WERI-Rb-1 (cell line): ENCODE data around the gene TGOLN2.
A peak's percentile ranks its signal among the peaks of the same experiment; 100 is the strongest.
"Not testable (repeated sequence)": the region's sequence is repeated elsewhere in the genome, so short reads cannot be mapped to it uniquely, and the experiment has no call there.

ENCODE experiments used
- DNase-seq: peaks from one replicate; pipeline ENCODE4 v3.0.0-alpha.2; 2020
- H3K27ac ChIP-seq: fragments of 250-450 bp; sonication (Bioruptor Pico); 2 replicates; pipeline ENCODE4 v1.5.1; 2020; ENCODE audit warnings: mild to moderate bottlenecking, moderate library complexity
- H3K27me3 ChIP-seq: fragments of 250-450 bp; sonication (Bioruptor Pico); 2 replicates; pipeline ENCODE4 v1.5.1; 2021; ENCODE audit warnings: mild to moderate bottlenecking, low read depth, moderate library complexity; ENCODE audit not compliant: insufficient read depth, severe bottlenecking
- H3K36me3 ChIP-seq: fragments of 250-450 bp; sonication (Bioruptor Pico); 2 replicates; pipeline ENCODE4 v1.5.1; 2020; ENCODE audit warnings: mild to moderate bottlenecking, moderate library complexity
- H3K4me3 ChIP-seq: 2 replicates; pipeline ENCODE4 v1.5.1; 2011; ENCODE audit warnings: low read depth, mild to moderate bottlenecking, control low read depth, low read length
- H3K9me3 ChIP-seq: fragments of 250-450 bp; sonication (Bioruptor Pico); 2 replicates; pipeline ENCODE4 v1.5.1; 2021; ENCODE audit warnings: mild to moderate bottlenecking, moderate library complexity; ENCODE audit not compliant: severe bottlenecking
- CTCF ChIP-seq: IDR thresholded peaks from 2 replicates; pipeline ENCODE4 v1.5.1; 2011; ENCODE audit warnings: low read depth, mild to moderate bottlenecking, control low read depth, inconsistent platforms, low read length

TGOLN2 gene

GRCh38 chr2:85355073-85355410 is 27.3 kb upstream of the TGOLN2 start:
- H3K27ac ChIP-seq: peak overlapping the region; percentile 78; the same call in 1 of the 2 replicates
- H3K27me3 ChIP-seq: no peaks in the 10 kb centered on the region
- TF ChIP-seq CTCF: no peak
- H3K36me3 ChIP-seq: peaks cover 31% of the 10 kb centered on the region
- no peak for DNase-seq
- H3K9me3 ChIP-seq: no peaks in the 10 kb centered on the region
- H3K4me3 ChIP-seq: peak overlapping the region; percentile 93

GRCh38 chr2:85354286-85355072 is 26.7 kb upstream of the TGOLN2 start, which contains the start of the genes ELMOD3 and RETSAT:
ELMOD3 (plus strand) TSS chr2:85354769; CDS start chr2:85357199, 2,430 bp downstream.
RETSAT (minus strand) TSS chr2:85354528; CDS start chr2:85354507, 21 bp downstream.
- peak; percentile 99 for DNase-seq
- H3K4me3 ChIP-seq: peak within 1 kb of the TSS; percentile 93
- peak within 1 kb of the TSS; percentile 78 for H3K27ac ChIP-seq
- no peak for TF ChIP-seq CTCF
- H3K27me3 ChIP-seq: no peaks in the 10 kb centered on the region
- no peaks in the 10 kb centered on the region for H3K9me3 ChIP-seq
- peaks cover 37% of the 10 kb centered on the region for H3K36me3 ChIP-seq

- no peaks in the 10 kb centered on the region for H3K9me3 ChIP-seq
- H3K27ac ChIP-seq: peak overlapping the region; percentile 52
- H3K4me3 ChIP-seq: peak overlapping the region; percentile 93
- TF ChIP-seq CTCF: no peak
- peaks cover 38% of the 10 kb centered on the region for H3K36me3 ChIP-seq
- H3K27me3 ChIP-seq: no peaks in the 10 kb centered on the region
- DNase-seq: peak; percentile 16
These were observed 26.1 kb upstream of the TGOLN2 start for GRCh38 chr2:85353876-85354285.

- H3K4me3 ChIP-seq: no peak overlapping the region
- no peak for DNase-seq
These were observed 19.8 kb upstream of the TGOLN2 start for GRCh38 chr2:85347599-85347998.

GRCh38 chr2:85344356-85344954 is 16.7 kb upstream of the TGOLN2 start:
- Histone ChIP-seq H3K9me3 (no peaks in the 10 kb centered on the region), H3K27ac (no peak overlapping the region), H3K4me3 (no peak overlapping the region), H3K36me3 (peaks cover 20% of the 10 kb centered on the region), H3K27me3 (no peaks in the 10 kb centered on the region)
- no peak for TF ChIP-seq CTCF
- no peak for DNase-seq

More at GRCh38 chr2:85347599-85347998, 19.8 kb upstream of the TGOLN2 start:
- TF ChIP-seq CTCF: no peak
- Histone ChIP-seq H3K9me3 (no peaks in the 10 kb centered on the region), H3K36me3 (peaks cover 31% of the 10 kb centered on the region), H3K27ac (no peak overlapping the region), H3K27me3 (no peaks in the 10 kb centered on the region)

- H3K36me3 ChIP-seq: peaks cover 16% of the 10 kb centered on the region
- not testable (repeated sequence) for H3K27me3 ChIP-seq
These were observed 15.6 kb upstream of the TGOLN2 start for GRCh38 chr2:85343207-85343895.

More at GRCh38 chr2:85343207-85343895, 15.6 kb upstream of the TGOLN2 start:
- H3K9me3 ChIP-seq, H3K27ac ChIP-seq, H3K4me3 ChIP-seq, DNase-seq: not testable (repeated sequence)
